ENCODE measurements around the gene HOXC10. TPM values are rescaled to one million over a fixed set of nuclear protein-coding genes. Genes with fewer than 3 reads are reported as not detected.

Gene HOXC10
- total RNA-seq, 1 experiment from 2014 or later = 154 TPM

- Histone ChIP-seq H3K4me3 (ENCODE audit: low read depth in 2 of 2, low read length in 2 of 2) (peak overlapping the region in 1 of 2 experiments; percentile 3; a peak in 1 of 4 replicates), H3K27me3 (ENCODE audit: control insufficient read depth, insufficient read depth, low read length) (no peaks in the 10 kb centered on the region), H3K36me3 (ENCODE audit: control insufficient read depth, insufficient read depth, low read length) (no peaks in the 10 kb centered on the region; the same call in 1 of the 2 replicates), H3K4me1 (ENCODE audit: control insufficient read depth, insufficient read depth, low read length) (peaks cover 85% of the 10 kb centered on the region), H3K27ac (ENCODE audit: low read length) (peak overlapping the region; percentile 88), H3K9me3 (ENCODE audit: control insufficient read depth, insufficient read depth, low read depth, low read length) (no peaks in the 10 kb centered on the region)
- in situ Hi-C loops (cut with HindIII; ENCODE audit: low pct_unique_long_range_greater_than_20kb, low sequenced_read_pairs) = no loop called here
- CTCF ChIA-PET = interaction anchor here (0.8 kb wide), 1 partner anchor 12 kb away, joined by 3 read pairs; the partner anchor contains the start of gene HOXC13
- intact Hi-C loops (cut with micrococcal nuclease; ENCODE audit: unreplicated experiment) = no loop called here
- TF ChIP-seq POLR2AphosphoS5 (IDR thresholded peaks at IDR 0.05; ENCODE audit: low read depth, low read length) = no peak
- TF ChIP-seq CTCF (IDR thresholded peaks at IDR 0.05) = peak; percentile 62; the same call in 1 of the 2 replicates
- TF ChIP-seq TCF7L2 (IDR thresholded peaks at IDR 0.05; ENCODE audit: low read depth, low read length) = no peak
- no peak for TF ChIP-seq REST (IDR thresholded peaks at IDR 0.05; ENCODE audit: insufficient read depth in 1 of 2, low read depth in 2 of 2, low read length in 1 of 2)
- TF ChIP-seq SIN3A (IDR thresholded peaks at IDR 0.05; ENCODE audit: borderline replicate concordance, insufficient read depth, low read depth, low read length) = no peak
- no peak for DNase-seq (ENCODE audit: low read depth, low spot score)
- no TSS peak for BruUV-seq (replicated peaks)
- peak; percentile 12; the same call in 1 of the 2 replicates for ATAC-seq
- POLR2A ChIA-PET = interaction anchor here (0.6 kb wide), 1 partner anchor 15 kb away, joined by 3 read pairs; no protein-coding TSS in a partner anchor
These were observed 34.5 kb upstream of the HOXC10 start for GRCh38 chr12:53950437-53950773.

- intact Hi-C loops (cut with micrococcal nuclease; ENCODE audit: unreplicated experiment) = no loop called here
- H3K27me3 ChIP-seq (ENCODE audit: control insufficient read depth, insufficient read depth, low read length) = no peaks in the 10 kb centered on the region
- peak overlapping the region in 1 of 2 experiments; percentile 3; a peak in 1 of 4 replicates for H3K4me3 ChIP-seq (ENCODE audit: low read depth in 2 of 2, low read length in 2 of 2)
These were observed 34.0 kb upstream of the HOXC10 start for GRCh38 chr12:53950789-53951576.

More at GRCh38 chr12:53950789-53951576, 34.0 kb upstream of the HOXC10 start:
- Histone ChIP-seq H3K27ac (ENCODE audit: low read length) (peak overlapping the region; percentile 98), H3K4me1 (ENCODE audit: control insufficient read depth, insufficient read depth, low read length) (peaks cover 85% of the 10 kb centered on the region), H3K9me3 (ENCODE audit: control insufficient read depth, insufficient read depth, low read depth, low read length) (no peaks in the 10 kb centered on the region), H3K36me3 (ENCODE audit: control insufficient read depth, insufficient read depth, low read length) (no peaks in the 10 kb centered on the region)
- ChIA-PET CTCF (interaction anchor here (0.8 kb wide), 1 partner anchor 12 kb away, joined by 3 read pairs; the partner anchor contains the start of gene HOXC13), POLR2A (interaction anchor here (0.6 kb wide), 1 partner anchor 14 kb away, joined by 3 read pairs; no protein-coding TSS in a partner anchor)
- TF ChIP-seq REST (IDR thresholded peaks at IDR 0.05; ENCODE audit: insufficient read depth in 1 of 2, low read depth in 2 of 2, low read length in 1 of 2) = no peak
- 0 out of 2 replicates have a peak, but pooled peaks have one; percentile 14 for TF ChIP-seq TCF7L2 (IDR thresholded peaks at IDR 0.05; ENCODE audit: low read depth, low read length)
- TF ChIP-seq POLR2AphosphoS5 (IDR thresholded peaks at IDR 0.05; ENCODE audit: low read depth, low read length) = no peak
- DNase-seq (ENCODE audit: low read depth, low spot score) (no peak), ATAC-seq (no peak)
- BruUV-seq (replicated peaks) = no TSS peak
- in situ Hi-C loops (cut with HindIII; ENCODE audit: low pct_unique_long_range_greater_than_20kb, low sequenced_read_pairs) = no loop called here

Measured in Panc1 (cell line).